PC-9 (cell line): ENCODE measurements around the gene NECAP2.

ENCODE experiments used
- EZH2 ChIP-seq: fragments of 200-600 bp; sonication (generic); IDR thresholded peaks from 2 replicates; pipeline ENCODE4 v1.8.0; 2017; ENCODE audit warnings: antibody characterized with exemption, low read depth
- TF ChIP-seq, protein P1 (sequence below): fragments of 200-600 bp; sonication (generic); conservative IDR thresholded peaks from 2 replicates; pipeline ENCODE4 v1.6.1; 2017; ENCODE audit warnings: mixed run types, antibody characterized with exemption, mild to moderate bottlenecking, moderate library complexity

DNA sequence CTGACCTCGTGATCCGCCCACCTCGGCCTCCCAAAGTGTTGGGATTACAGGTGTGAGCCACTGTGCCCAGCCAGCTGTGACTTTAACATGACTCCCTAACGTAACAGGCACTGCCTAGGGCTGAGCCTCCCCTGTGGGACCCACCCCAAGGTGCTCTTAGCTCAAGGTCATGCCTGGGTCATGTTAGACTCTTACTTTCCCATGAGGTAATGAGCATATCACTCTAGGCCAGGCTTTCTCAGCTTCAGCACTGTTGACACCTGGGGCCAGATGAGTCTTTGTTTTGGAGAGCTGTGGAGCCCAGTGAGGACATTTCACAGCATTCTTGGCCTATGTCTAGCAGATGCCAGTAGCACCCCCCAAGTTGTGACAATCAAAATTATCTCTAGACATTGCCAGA is 4.5 kb downstream of the NECAP2 start:
- TF ChIP-seq, protein P1, sequence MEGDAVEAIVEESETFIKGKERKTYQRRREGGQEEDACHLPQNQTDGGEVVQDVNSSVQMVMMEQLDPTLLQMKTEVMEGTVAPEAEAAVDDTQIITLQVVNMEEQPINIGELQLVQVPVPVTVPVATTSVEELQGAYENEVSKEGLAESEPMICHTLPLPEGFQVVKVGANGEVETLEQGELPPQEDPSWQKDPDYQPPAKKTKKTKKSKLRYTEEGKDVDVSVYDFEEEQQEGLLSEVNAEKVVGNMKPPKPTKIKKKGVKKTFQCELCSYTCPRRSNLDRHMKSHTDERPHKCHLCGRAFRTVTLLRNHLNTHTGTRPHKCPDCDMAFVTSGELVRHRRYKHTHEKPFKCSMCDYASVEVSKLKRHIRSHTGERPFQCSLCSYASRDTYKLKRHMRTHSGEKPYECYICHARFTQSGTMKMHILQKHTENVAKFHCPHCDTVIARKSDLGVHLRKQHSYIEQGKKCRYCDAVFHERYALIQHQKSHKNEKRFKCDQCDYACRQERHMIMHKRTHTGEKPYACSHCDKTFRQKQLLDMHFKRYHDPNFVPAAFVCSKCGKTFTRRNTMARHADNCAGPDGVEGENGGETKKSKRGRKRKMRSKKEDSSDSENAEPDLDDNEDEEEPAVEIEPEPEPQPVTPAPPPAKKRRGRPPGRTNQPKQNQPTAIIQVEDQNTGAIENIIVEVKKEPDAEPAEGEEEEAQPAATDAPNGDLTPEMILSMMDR = no peak
- no peak for TF ChIP-seq EZH2
